ENCODE measurements around the gene ADSL. TPM values are rescaled to one million over a fixed set of nuclear protein-coding genes. Genes with fewer than 3 reads are reported as not detected.

The ADSL gene
- total and polyA plus RNA-seq, 9 of the 15 experiments (the other 6 are each of a cell fraction or from before 2014, with no cell fraction given) = 112 to 322 (median 146) TPM

- TF ChIP-seq ATF7 (IDR thresholded peaks at IDR 0.05) (0 out of 2 replicates have a peak, but pooled peaks have one; percentile 18), FUS (optimal IDR thresholded peaks at IDR 0.05; ENCODE audit: low read depth, low read length) (no peak), PHF20 (IDR thresholded peaks at IDR 0.05; ENCODE audit: partially characterized antibody) (no peak), CAMTA2 (CRISPR knock-in tag; conservative IDR thresholded peaks at IDR 0.05) (no peak), ZNF384 (IDR thresholded peaks at IDR 0.05; ENCODE audit: low read depth, low read length) (no peak), ELF4 (CRISPR knock-in tag; IDR thresholded peaks at IDR 0.05) (no peak), SRF (CRISPR knock-in tag; IDR thresholded peaks at IDR 0.05) (no peak), CTCF (IDR thresholded peaks at IDR 0.05 in 2 of 3, conservative IDR thresholded peaks at IDR 0.05 in 1 of 3; ENCODE audit: insufficient read depth in 2 of 3, low read depth in 1 of 3, low read length in 3 of 3) (no peak), ETV1 (tag; conservative IDR thresholded peaks at IDR 0.05; ENCODE audit: low read depth) (no peak; the same call in 1 of the 2 replicates), RBM15 (IDR thresholded peaks at IDR 0.05; ENCODE audit: insufficient read depth, low read length) (no peak), CREB3 (tag; conservative IDR thresholded peaks at IDR 0.05; ENCODE audit: low read depth) (no peak), ZZZ3 (IDR thresholded peaks at IDR 0.05) (no peak), ETV6 (IDR thresholded peaks at IDR 0.05; ENCODE audit: borderline replicate concordance in 1 of 2, low read depth in 2 of 2, low read length in 1 of 2) (no peak), ETV6 (CRISPR knock-in tag; IDR thresholded peaks at IDR 0.05; ENCODE audit: borderline replicate concordance) (no peak), KAT7 (CRISPR knock-in tag; IDR thresholded peaks at IDR 0.05; ENCODE audit: borderline replicate concordance) (no peak), THRAP3 (IDR thresholded peaks at IDR 0.05; ENCODE audit: borderline replicate concordance) (no peak), ZC3H11A (IDR thresholded peaks at IDR 0.05; ENCODE audit: low read depth, low read length) (no peak), ZNF780A (CRISPR knock-in tag; IDR thresholded peaks at IDR 0.05) (no peak), FOXM1 (IDR thresholded peaks at IDR 0.05; ENCODE audit: low read depth) (peak; percentile 87), FOXM1 (CRISPR knock-in tag; IDR thresholded peaks at IDR 0.05; ENCODE audit: low read depth) (no peak), HDAC1 (IDR thresholded peaks at IDR 0.05) (peak in 1 of 2 experiments; percentile 78; a peak in 2 of 4 replicates), HDAC2 (IDR thresholded peaks at IDR 0.05) (peak; percentile 75; the same call in 1 of the 2 replicates), ARHGAP35 (IDR thresholded peaks at IDR 0.05; ENCODE audit: partially characterized antibody) (no peak), CCNT2 (IDR thresholded peaks at IDR 0.05; ENCODE audit: borderline replicate concordance, extremely low read depth, insufficient read length, low read depth, low read length) (peak; percentile 96), FOXJ2 (tag; IDR thresholded peaks at IDR 0.05) (peak; percentile 69; the same call in 1 of the 2 replicates)
- TF ChIP-seq, protein P1, sequence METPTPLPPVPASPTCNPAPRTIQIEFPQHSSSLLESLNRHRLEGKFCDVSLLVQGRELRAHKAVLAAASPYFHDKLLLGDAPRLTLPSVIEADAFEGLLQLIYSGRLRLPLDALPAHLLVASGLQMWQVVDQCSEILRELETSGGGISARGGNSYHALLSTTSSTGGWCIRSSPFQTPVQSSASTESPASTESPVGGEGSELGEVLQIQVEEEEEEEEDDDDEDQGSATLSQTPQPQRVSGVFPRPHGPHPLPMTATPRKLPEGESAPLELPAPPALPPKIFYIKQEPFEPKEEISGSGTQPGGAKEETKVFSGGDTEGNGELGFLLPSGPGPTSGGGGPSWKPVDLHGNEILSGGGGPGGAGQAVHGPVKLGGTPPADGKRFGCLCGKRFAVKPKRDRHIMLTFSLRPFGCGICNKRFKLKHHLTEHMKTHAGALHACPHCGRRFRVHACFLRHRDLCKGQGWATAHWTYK (CRISPR knock-in tag; IDR thresholded peaks at IDR 0.05) = no peak
These were observed 24.3 kb upstream of the ADSL start (continued) for GRCh38 chr22:40322021-40322420.

Measured in K562 (cell line).